Measurements from ENCODE around the gene ARFGAP1.

ARFGAP1 gene

DNA sequence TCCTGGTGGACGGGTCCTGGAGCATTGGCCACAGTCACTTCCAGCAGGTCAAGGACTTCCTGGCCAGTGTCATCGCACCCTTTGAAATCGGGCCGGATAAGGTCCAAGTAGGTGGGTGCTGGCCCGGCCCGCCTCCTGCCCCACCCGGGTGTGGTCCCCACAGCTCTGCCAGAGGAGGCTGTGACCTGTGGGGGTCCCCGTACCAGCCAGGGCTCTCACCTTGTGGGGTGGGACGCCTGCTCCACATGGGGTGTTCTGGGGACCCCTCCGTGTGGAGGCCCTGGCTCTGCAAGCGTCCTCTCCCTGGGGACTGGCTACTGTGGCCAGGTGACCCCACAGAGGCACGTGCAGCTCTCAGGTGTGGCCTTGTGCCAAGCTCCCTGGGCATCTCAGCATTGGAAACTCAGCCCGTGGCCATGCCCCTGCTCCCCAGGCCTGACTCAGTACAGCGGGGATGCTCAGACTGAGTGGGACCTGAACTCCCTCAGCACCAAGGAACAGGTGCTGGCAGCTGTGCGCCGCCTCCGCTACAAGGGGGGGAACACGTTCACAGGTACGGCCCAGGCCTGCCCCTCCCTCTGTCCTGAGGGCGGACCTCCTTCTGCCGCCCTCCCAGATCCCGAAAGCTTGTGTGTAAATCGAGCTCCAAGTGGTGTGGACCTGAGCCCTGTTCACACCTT, 35.1 kb downstream of the ARFGAP1 start:
- Histone ChIP-seq H3K4me1 (ENCODE audit: control insufficient read depth in 1 of 2, insufficient read depth in 2 of 2, low read length in 2 of 2) (no peaks in the 10 kb centered on the region), H3K4me3 (ENCODE audit: low read depth in 1 of 2, low read length in 2 of 2) (no peak overlapping the region), H3K27me3 (ENCODE audit: control insufficient read depth in 1 of 2, insufficient read depth in 2 of 2, low read length in 2 of 2) (peaks cover 0 to 10% of the 10 kb centered on the region in 2 donors), H3K9me3 (ENCODE audit: control insufficient read depth in 1 of 2, low read length in 2 of 2) (no peaks in the 10 kb centered on the region), H3K36me3 (ENCODE audit: control insufficient read depth in 1 of 2, insufficient read depth in 2 of 2, low read length in 2 of 2) (no peaks in the 10 kb centered on the region), H3K9ac (ENCODE audit: low read depth in 1 of 2, low read length in 2 of 2) (no peak overlapping the region), H3K27ac (ENCODE audit: low read depth, low read length) (no peak overlapping the region)

DNA sequence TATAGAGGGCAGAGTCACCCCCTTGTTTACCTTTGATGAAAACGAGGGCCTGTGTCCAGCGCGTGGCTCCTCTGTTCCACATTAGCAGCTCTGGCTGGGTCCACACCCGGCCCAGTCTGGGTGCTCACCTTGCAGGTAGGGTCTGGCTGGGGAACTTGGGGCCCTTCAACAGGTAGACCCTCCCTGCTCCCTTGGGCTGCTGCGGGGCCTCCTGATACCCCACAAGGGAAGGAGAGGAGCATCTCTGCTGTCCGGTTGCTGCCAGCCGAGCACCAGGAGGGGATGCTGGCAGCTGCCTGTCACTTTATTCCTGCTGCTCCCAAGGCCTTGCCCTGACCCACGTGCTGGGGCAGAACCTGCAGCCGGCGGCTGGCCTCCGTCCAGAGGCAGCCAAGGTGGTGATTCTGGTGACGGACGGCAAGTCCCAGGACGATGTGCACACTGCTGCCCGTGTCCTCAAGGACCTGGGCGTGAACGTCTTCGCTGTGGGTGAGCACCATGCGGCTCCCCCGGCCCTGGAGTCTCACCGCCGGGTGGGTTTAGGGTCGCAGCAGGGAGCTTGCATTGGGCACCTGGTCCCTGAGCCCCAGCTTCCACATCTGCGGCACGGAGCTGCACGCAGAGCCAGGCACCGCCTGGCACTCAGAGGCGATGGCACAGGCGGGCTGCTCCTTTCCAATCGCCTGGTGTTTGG, 35.8 kb downstream of the ARFGAP1 start:
- Histone ChIP-seq H3K4me3 (ENCODE audit: low read depth in 1 of 2, low read length in 2 of 2) (no peak overlapping the region), H3K27me3 (ENCODE audit: control insufficient read depth in 1 of 2, insufficient read depth in 2 of 2, low read length in 2 of 2) (peaks cover 0 to 10% of the 10 kb centered on the region in 2 donors), H3K9ac (ENCODE audit: low read depth in 1 of 2, low read length in 2 of 2) (no peak overlapping the region), H3K36me3 (ENCODE audit: control insufficient read depth in 1 of 2, insufficient read depth in 2 of 2, low read length in 2 of 2) (no peaks in the 10 kb centered on the region), H3K27ac (ENCODE audit: low read depth, low read length) (no peak overlapping the region), H3K9me3 (ENCODE audit: control insufficient read depth in 1 of 2, low read length in 2 of 2) (no peaks in the 10 kb centered on the region), H3K4me1 (ENCODE audit: control insufficient read depth in 1 of 2, insufficient read depth in 2 of 2, low read length in 2 of 2) (no peaks in the 10 kb centered on the region)

DNA sequence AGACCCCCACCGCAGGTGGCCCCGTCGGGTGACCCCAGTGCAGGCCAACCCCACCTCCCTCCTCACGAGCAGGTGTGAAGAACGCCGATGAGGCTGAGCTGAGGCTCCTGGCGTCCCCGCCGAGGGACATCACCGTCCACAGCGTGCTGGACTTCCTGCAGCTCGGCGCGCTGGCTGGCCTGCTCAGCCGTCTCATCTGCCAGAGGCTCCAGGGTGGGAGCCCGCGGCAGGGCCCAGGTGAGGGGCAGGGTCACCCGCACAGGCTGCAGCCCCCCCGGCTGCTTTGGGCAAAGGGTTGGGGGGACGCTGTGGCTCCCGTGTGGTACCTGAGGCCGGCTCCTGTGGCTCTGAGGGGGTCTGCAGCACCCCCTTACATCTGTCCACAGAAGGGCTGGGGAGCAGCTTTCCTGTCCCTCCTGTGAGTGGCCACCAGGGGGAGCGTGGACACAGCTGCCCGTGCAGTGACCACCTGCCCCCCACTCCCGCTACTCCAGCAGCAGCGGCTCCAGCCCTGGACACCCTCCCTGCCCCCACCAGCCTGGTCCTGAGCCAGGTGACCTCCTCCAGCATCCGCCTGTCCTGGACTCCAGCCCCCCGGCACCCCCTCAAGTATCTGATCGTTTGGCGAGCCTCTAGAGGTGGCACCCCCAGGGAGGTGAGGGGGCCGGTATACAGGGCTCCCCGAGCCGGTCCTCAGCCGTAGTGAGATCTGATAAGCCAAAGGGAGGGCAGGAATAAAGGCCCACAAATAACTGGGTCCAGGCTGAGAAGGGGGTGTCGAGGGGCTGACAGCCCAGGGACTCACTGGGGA, 36.9 kb downstream of the ARFGAP1 start:
- Histone ChIP-seq H3K4me1 (ENCODE audit: control insufficient read depth in 1 of 2, insufficient read depth in 2 of 2, low read length in 2 of 2) (no peaks in the 10 kb centered on the region), H3K27me3 (ENCODE audit: control insufficient read depth in 1 of 2, insufficient read depth in 2 of 2, low read length in 2 of 2) (peaks cover 0 to 10% of the 10 kb centered on the region in 2 donors)

DNA sequence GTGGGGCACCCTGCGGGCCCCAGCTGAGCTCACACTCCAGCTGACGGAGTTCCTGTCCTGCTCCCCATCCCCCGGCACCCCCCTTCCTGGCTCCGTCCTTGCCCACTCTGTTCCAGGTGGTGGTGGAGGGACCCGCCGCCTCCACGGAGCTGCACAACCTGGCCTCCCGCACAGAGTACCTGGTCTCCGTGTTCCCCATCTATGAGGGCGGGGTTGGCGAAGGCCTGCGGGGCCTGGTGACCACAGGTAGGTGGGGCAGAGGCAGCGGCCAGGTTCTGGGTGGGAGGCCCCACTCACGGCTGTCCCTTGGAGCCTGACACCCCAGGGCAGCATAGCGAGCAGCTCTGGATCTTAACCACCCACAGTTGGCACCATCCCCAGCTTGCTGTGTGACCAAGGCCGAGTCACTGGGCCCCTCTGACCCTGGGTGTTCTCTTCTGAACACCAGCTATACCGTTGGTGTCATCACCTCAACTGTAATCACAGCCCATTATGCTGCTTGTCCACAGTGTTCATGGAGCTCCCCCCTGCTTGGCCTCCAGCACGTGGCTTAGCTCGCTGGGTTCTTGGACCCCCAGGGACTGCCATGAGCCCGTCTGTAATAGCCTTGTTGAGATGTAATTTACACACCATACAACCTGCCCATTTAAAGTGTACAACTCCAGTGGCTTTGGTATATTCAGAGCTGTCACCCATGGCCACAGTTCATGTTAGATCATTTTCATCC, 37.8 kb downstream of the ARFGAP1 start:
- Histone ChIP-seq H3K9ac (ENCODE audit: low read depth in 1 of 2, low read length in 2 of 2) (no peak overlapping the region), H3K27me3 (ENCODE audit: control insufficient read depth in 1 of 2, insufficient read depth in 2 of 2, low read length in 2 of 2) (peaks cover 0 to 10% of the 10 kb centered on the region in 2 donors), H3K36me3 (ENCODE audit: control insufficient read depth in 1 of 2, insufficient read depth in 2 of 2, low read length in 2 of 2) (no peaks in the 10 kb centered on the region), H3K4me1 (ENCODE audit: control insufficient read depth in 1 of 2, insufficient read depth in 2 of 2, low read length in 2 of 2) (no peaks in the 10 kb centered on the region), H3K9me3 (ENCODE audit: control insufficient read depth in 1 of 2, low read length in 2 of 2) (no peaks in the 10 kb centered on the region), H3K4me3 (ENCODE audit: low read depth in 1 of 2, low read length in 2 of 2) (no peak overlapping the region), H3K27ac (ENCODE audit: low read depth, low read length) (no peak overlapping the region)

More for the DNA sequence above, 36.9 kb downstream of the ARFGAP1 start:
- Histone ChIP-seq H3K36me3 (ENCODE audit: control insufficient read depth in 1 of 2, insufficient read depth in 2 of 2, low read length in 2 of 2) (no peaks in the 10 kb centered on the region), H3K9me3 (ENCODE audit: control insufficient read depth in 1 of 2, low read length in 2 of 2) (no peaks in the 10 kb centered on the region), H3K27ac (ENCODE audit: low read depth, low read length) (no peak overlapping the region), H3K4me3 (ENCODE audit: low read depth in 1 of 2, low read length in 2 of 2) (no peak overlapping the region), H3K9ac (ENCODE audit: low read depth in 1 of 2, low read length in 2 of 2) (no peak overlapping the region)

DNA sequence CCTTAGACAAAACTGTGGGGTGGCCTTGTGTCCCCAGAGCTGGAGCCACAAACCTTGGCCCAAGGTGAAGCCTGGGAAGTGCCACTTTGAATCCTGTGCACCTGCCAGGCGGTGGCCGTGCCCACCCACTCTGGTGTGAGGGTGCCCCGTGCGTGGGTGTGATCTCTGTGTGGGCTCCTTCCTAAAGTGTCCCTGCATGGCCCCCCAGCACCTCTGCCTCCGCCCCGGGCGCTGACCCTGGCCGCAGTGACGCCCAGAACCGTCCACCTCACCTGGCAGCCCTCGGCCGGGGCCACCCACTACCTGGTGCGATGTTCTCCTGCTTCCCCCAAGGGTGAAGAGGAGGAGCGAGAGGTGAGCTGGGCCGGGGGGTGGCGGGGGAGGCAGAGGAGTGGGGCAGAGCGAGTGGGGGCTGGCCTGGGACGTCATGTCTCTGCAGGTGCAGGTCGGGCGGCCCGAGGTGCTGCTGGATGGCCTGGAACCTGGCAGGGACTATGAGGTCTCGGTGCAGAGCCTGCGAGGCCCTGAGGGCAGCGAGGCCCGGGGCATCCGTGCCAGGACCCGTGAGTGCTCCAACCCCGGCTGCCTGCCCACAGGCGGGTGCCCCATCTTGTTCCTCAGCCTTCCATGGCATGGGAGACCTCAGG, 38.7 kb downstream of the ARFGAP1 start:
- H3K9me3 ChIP-seq (ENCODE audit: control insufficient read depth in 1 of 2, low read length in 2 of 2): no peaks in the 10 kb centered on the region
- H3K36me3 ChIP-seq (ENCODE audit: control insufficient read depth in 1 of 2, insufficient read depth in 2 of 2, low read length in 2 of 2): no peaks in the 10 kb centered on the region
- no peaks in the 10 kb centered on the region for H3K4me1 ChIP-seq (ENCODE audit: control insufficient read depth in 1 of 2, insufficient read depth in 2 of 2, low read length in 2 of 2)
- H3K4me3 ChIP-seq (ENCODE audit: low read depth in 1 of 2, low read length in 2 of 2): no peak overlapping the region
- no peak overlapping the region for H3K9ac ChIP-seq (ENCODE audit: low read depth in 1 of 2, low read length in 2 of 2)
- no peak overlapping the region for H3K27ac ChIP-seq (ENCODE audit: low read depth, low read length)
- peaks cover 0 to 10% of the 10 kb centered on the region in 2 donors for H3K27me3 ChIP-seq (ENCODE audit: control insufficient read depth in 1 of 2, insufficient read depth in 2 of 2, low read length in 2 of 2)

DNA sequence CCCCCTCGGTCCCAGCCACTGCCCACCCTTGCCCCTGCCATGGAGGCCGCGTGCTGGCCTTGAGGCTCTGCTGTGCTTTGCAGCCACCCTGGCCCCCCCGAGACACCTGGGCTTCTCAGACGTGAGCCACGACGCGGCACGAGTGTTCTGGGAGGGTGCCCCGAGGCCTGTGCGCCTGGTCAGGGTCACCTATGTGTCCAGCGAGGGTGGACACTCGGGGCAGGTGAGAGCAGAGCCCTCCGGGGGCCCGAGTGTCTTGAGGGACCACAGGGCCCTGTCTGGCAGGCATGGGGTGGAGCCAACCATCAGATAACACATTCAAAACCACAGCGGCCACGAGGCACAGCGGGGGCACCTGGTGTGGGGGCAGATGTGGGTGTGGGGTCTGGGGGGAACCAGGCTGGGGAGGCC, 39.2 kb downstream of the ARFGAP1 start:
- Histone ChIP-seq H3K27me3 (ENCODE audit: control insufficient read depth in 1 of 2, insufficient read depth in 2 of 2, low read length in 2 of 2) (peaks cover 0 to 10% of the 10 kb centered on the region in 2 donors), H3K9ac (ENCODE audit: low read depth in 1 of 2, low read length in 2 of 2) (no peak overlapping the region), H3K9me3 (ENCODE audit: control insufficient read depth in 1 of 2, low read length in 2 of 2) (no peaks in the 10 kb centered on the region), H3K4me1 (ENCODE audit: control insufficient read depth in 1 of 2, insufficient read depth in 2 of 2, low read length in 2 of 2) (no peaks in the 10 kb centered on the region), H3K4me3 (ENCODE audit: low read depth in 1 of 2, low read length in 2 of 2) (no peak overlapping the region), H3K27ac (ENCODE audit: low read depth, low read length) (no peak overlapping the region), H3K36me3 (ENCODE audit: control insufficient read depth in 1 of 2, insufficient read depth in 2 of 2, low read length in 2 of 2) (no peaks in the 10 kb centered on the region)

DNA sequence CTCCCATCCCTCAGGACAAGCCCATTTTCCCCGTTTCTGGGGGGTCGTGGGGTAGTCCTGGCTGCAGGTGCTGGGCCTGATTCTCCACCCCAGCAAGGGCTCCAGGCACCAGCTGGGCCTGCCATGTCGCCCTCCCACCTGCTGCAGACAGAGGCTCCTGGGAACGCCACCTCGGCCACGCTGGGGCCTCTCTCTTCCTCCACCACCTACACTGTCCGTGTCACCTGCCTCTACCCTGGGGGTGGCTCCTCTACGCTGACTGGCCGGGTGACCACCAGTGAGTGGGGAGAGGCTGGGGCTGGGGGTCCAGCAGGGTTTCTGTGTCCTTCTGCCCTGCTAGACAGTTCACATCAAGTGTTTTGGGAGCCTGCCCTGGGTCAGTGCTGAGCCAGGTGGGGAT, 39.7 kb downstream of the ARFGAP1 start:
- Histone ChIP-seq H3K9me3 (ENCODE audit: control insufficient read depth in 1 of 2, low read length in 2 of 2) (no peaks in the 10 kb centered on the region), H3K27me3 (ENCODE audit: control insufficient read depth in 1 of 2, insufficient read depth in 2 of 2, low read length in 2 of 2) (peaks cover 0 to 9% of the 10 kb centered on the region in 2 donors), H3K4me3 (ENCODE audit: low read depth in 1 of 2, low read length in 2 of 2) (no peak overlapping the region), H3K27ac (ENCODE audit: low read depth, low read length) (no peak overlapping the region), H3K36me3 (ENCODE audit: control insufficient read depth in 1 of 2, insufficient read depth in 2 of 2, low read length in 2 of 2) (no peaks in the 10 kb centered on the region), H3K4me1 (ENCODE audit: control insufficient read depth in 1 of 2, insufficient read depth in 2 of 2, low read length in 2 of 2) (no peaks in the 10 kb centered on the region), H3K9ac (ENCODE audit: low read depth in 1 of 2, low read length in 2 of 2) (no peak overlapping the region)

DNA sequence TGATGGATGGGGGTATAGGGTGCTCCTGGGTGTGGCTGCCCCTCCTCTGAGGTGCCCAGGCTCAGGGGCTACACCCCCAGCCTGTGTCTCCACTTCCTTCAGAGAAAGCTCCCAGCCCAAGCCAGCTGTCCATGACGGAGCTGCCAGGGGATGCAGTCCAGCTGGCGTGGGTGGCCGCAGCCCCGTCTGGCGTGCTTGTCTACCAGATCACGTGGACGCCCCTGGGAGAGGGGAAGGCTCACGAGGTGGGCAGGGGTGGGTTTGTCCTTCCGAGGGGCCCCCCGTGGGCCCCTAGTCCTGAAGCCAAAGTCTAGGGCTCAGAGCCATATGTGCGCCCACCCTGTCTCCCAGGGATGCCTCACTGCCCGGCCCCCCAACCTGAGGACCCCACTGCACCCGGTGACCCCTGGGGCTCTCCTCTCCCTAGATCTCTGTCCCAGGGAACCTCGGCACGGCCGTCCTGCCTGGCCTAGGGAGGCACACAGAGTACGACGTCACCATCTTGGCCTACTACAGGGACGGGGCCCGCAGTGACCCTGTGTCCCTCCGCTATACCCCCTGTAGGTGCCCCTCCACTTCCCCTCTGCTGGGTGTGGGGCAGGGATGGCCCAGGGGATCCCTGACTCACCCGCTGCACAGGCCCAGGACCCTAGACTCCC, 40.2 kb downstream of the ARFGAP1 start:
- Histone ChIP-seq H3K4me3 (ENCODE audit: low read depth in 1 of 2, low read length in 2 of 2) (no peak overlapping the region), H3K27me3 (ENCODE audit: control insufficient read depth in 1 of 2, insufficient read depth in 2 of 2, low read length in 2 of 2) (peaks cover 0 to 7% of the 10 kb centered on the region in 2 donors), H3K36me3 (ENCODE audit: control insufficient read depth in 1 of 2, insufficient read depth in 2 of 2, low read length in 2 of 2) (no peaks in the 10 kb centered on the region), H3K9ac (ENCODE audit: low read depth in 1 of 2, low read length in 2 of 2) (no peak overlapping the region), H3K4me1 (ENCODE audit: control insufficient read depth in 1 of 2, insufficient read depth in 2 of 2, low read length in 2 of 2) (no peaks in the 10 kb centered on the region), H3K27ac (ENCODE audit: low read depth, low read length) (no peak overlapping the region), H3K9me3 (ENCODE audit: control insufficient read depth in 1 of 2, low read length in 2 of 2) (no peaks in the 10 kb centered on the region)

DNA sequence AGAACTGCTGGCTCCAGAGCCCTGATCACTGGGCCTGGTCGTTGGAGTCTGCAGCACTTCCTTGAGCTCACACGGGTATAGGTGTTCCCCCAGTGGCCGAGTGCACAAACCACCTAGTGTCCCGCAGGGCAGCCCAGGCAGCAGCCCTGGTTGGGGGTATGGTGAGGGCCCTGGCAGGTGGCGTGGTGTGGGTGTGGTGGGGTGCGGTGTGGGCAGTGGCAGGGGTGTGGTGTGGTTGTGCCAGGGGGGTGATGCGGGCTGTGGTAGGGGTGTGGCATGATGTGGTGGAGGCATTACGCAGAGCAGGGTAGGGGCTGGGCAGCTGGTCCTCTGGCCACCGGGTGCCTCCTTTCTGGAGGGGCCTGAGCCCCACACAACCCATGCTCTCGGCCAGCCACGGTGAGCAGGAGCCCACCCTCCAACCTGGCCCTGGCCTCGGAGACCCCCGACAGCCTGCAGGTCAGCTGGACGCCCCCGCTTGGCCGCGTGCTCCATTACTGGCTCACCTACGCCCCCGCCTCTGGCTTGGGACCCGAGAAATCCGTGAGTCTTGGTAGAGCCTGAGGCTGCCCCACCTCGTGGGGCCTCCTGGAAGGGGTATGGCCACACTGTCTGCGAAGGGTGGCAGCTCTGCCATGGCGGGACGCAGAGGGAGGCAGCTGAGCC, 40.9 kb downstream of the ARFGAP1 start:
- Histone ChIP-seq H3K4me3 (ENCODE audit: low read depth in 1 of 2, low read length in 2 of 2) (no peak overlapping the region), H3K27me3 (ENCODE audit: control insufficient read depth in 1 of 2, insufficient read depth in 2 of 2, low read length in 2 of 2) (peaks cover 0 to 2% of the 10 kb centered on the region in 2 donors)

More for the DNA sequence above, 40.9 kb downstream of the ARFGAP1 start:
- Histone ChIP-seq H3K9me3 (ENCODE audit: control insufficient read depth in 1 of 2, low read length in 2 of 2) (no peaks in the 10 kb centered on the region), H3K36me3 (ENCODE audit: control insufficient read depth in 1 of 2, insufficient read depth in 2 of 2, low read length in 2 of 2) (no peaks in the 10 kb centered on the region), H3K4me1 (ENCODE audit: control insufficient read depth in 1 of 2, insufficient read depth in 2 of 2, low read length in 2 of 2) (no peaks in the 10 kb centered on the region), H3K9ac (ENCODE audit: low read depth in 1 of 2, low read length in 2 of 2) (no peak overlapping the region), H3K27ac (ENCODE audit: low read depth, low read length) (no peak overlapping the region)

Measured in duodenal mucosa (tissue), 2 donors.